COLO668 (cell line): ENCODE data around the gene GORASP2.

Experiments
- DNase-seq: peaks from one replicate; lab custom pipeline; 2025; ENCODE audit not compliant: unreplicated experiment; lab: John Stamatoyannopoulos, UW

GORASP2 gene

GRCh38 chr2:170996316-170996715 lies 67.3 kb downstream of the GORASP2 start:
- no peak for DNase-seq

- no peak for DNase-seq
These were observed 69.0 kb downstream of the GORASP2 start for GRCh38 chr2:170997893-170998597.

- no peak for DNase-seq
These were observed 70.6 kb downstream of the GORASP2 start for GRCh38 chr2:170999654-171000053.

GRCh38 chr2:171004363-171004762 lies 75.3 kb downstream of the GORASP2 start:
- no peak for DNase-seq

GRCh38 chr2:171004833-171005232 lies 75.8 kb downstream of the GORASP2 start:
- DNase-seq = no peak

- DNase-seq = no peak
These were observed 79.6 kb downstream of the GORASP2 start for GRCh38 chr2:171008550-171009205.

- no peak for DNase-seq
These were observed 80.3 kb downstream of the GORASP2 start for GRCh38 chr2:171009386-171009785.

GRCh38 chr2:171013851-171014250 lies 84.8 kb downstream of the GORASP2 start:
- DNase-seq = no peak

GRCh38 chr2:171016125-171016524 lies 87.1 kb downstream of the GORASP2 start:
- DNase-seq = no peak
